GM18526 (cell line): ENCODE data around the gene ZNHIT6.
A peak's percentile ranks its signal among the peaks of the same experiment; 100 is the strongest.

Experiments
- POLR2A ChIP-seq: IDR thresholded peaks from 3 replicates; pipeline ENCODE4 v1.6.1; 2011; ENCODE audit not compliant: insufficient read length; ENCODE audit errors: extremely low read depth

Gene ZNHIT6, protein sequence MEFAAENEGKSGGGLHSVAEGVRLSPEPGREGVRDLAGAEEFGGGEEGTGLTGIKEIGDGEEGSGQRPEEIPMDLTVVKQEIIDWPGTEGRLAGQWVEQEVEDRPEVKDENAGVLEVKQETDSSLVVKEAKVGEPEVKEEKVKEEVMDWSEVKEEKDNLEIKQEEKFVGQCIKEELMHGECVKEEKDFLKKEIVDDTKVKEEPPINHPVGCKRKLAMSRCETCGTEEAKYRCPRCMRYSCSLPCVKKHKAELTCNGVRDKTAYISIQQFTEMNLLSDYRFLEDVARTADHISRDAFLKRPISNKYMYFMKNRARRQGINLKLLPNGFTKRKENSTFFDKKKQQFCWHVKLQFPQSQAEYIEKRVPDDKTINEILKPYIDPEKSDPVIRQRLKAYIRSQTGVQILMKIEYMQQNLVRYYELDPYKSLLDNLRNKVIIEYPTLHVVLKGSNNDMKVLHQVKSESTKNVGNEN

DNA sequence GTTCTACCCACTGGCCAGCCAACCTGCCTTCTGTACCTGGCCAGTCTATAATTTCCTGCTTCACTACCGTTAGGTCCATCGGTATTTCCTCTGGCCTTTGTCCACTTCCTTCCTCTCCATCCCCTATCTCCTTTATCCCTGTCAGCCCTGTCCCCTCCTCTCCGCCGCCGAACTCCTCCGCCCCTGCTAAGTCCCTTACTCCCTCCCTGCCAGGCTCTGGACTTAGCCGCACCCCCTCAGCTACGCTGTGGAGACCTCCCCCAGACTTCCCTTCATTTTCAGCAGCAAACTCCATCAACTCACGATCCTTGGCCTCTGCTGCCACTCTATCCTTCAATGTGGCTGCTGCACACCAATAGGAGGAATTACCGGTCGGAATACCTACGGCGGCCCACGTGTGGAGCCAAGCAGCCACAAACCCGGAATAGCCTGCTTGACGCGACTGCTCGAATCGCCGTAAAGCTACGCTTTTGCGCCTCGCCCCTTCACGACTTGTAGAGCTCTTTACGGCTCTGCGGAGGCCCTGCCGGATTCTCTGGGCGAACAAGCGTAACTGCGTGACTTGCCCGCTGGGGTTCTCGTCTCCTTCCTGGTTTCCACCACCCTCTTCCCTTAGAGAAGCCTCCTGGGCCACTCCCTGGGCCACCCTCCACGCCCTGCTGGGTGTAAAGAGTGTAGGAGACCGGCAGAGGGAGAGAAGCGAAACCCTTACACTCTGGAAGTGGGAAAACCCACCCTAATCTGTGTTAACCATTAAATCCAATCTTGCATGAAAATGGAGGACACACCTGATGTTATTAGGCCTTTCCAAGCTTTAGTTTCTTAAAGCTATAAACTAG, at the start of gene ZNHIT6:
Gene ZNHIT6, minus strand, starts transcription at position 444 of the 839 bp plus-strand sequence. Its CDS starts 149 bp downstream, at position 295.
- TF ChIP-seq POLR2A, result peak; percentile 83

DNA sequence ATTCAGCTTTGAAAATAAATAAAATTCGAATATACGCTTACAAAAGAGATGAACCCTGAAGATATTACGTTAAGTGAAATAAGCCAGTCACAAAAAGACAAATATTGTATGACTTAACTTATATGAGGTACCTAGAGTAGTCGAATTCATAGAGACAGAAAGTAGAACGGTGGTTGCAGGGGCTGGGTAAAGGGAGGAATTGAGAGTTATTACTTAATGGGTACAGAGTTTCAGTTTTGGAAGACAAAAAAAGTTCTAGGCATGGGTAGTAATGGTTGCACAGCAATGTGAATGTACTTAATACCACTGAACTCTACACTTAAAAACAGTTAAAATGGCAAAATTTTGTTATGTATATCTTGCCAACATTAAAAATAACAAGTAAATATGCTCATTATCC, 48.6 kb upstream of the ZNHIT6 start:
- no peak for TF ChIP-seq POLR2A

DNA sequence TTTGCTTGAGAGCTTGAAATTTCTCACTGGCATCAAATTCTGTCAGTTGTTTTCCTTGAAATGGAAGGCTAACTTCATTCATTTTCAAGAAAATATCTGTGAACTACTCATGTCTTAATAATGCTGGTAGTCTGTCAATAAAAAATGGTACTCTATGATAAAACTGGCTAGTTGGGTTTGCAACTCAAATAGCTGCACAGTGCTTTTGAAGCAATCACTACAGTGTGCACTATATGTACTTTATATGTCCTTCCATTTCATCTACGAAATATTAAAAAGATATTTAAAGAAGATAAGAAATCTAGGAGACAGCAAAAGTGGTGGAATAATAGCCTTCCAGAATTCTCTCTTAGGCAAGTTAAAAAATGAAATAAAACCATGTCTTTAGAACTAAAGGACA, 39.9 kb upstream of the ZNHIT6 start:
- no peak for TF ChIP-seq POLR2A

DNA sequence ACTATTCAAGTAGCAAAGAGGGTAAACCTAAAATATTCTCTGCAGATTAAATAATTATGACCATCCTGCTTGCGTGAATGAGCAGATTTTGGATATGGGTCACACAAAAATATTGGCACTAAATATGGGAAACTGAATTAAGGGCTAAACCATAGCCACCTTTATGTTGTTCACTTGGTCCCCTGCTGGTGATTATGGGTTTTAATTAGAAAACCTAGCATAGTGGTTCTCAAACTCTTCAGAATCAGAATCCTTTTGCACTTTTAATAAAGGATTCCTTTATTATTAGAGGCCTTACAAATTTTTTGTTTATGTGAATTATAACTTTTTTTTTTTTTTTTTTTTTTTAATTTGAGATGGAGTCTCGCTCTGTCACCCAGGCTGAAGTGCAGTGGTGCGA, 38.5 kb upstream of the ZNHIT6 start:
- no peak for TF ChIP-seq POLR2A

DNA sequence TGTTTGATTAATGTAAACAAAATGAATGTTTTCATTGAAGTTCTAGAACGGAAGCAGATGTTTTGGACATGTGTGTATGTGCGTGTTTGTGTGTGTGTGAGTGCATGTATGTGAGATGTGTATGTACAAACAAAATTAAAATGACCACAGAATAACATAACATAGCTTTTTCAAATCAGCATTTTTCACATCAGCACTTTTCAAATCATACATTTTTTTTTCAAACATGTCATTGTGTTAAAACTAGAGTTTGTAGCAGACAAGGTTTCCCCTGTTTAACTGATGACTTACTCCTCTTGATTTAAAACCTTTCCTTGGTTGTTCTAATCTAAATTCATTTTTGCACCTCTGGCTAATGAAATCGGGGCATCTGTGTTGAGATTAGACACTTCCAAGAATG, 35.6 kb upstream of the ZNHIT6 start:
- TF ChIP-seq POLR2A, result no peak

DNA sequence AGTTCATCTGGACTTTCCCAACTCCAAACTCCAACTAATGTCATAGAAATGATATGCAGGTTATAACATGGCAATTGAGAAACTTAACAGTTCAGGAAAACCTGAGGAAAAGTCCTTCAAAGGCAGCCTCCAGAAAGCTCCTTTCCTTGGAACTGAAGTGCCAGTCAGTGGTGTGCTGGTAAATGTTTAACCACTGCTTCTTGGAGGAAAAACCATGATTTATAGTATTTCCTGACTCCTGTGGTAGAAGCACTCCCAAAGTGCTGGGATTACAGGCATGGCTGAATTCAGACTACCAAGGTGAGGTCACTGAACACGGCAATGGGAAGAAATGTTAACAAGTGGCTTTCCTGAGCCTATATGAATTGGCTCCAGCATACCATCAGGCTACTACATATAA, 26.7 kb upstream of the ZNHIT6 start:
- TF ChIP-seq POLR2A, result no peak

DNA sequence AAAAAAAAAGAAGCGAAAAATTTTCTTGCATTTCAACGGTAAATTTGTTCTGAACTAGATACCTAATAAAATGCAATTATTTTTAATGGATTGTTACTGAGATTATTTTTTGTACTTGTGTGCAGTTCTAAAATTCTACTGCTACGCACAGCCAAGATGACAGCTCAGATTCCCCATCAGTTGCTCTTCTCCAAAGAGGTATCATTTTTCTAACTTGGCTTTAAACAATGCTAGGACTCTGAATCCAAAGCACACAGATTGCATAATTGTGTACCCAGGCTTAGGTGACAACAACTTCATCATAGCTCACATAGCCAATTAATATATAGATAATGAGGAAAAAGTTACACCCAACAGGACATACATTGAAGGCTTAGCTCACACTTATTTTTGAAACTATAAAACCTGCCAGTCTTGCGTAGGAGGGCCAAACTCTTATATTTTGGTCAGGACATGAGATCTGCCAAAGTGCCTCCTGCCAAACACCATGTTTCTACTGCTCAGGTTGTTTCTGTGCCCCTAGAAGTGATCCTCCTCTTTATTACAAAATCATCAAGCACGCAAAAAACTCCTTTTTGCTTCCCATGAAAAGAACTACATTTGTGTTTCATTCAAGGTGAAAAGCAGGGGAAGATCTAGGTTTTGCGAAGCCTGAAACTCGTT, 10.6 kb upstream of the ZNHIT6 start:
- TF ChIP-seq POLR2A, result no peak

DNA sequence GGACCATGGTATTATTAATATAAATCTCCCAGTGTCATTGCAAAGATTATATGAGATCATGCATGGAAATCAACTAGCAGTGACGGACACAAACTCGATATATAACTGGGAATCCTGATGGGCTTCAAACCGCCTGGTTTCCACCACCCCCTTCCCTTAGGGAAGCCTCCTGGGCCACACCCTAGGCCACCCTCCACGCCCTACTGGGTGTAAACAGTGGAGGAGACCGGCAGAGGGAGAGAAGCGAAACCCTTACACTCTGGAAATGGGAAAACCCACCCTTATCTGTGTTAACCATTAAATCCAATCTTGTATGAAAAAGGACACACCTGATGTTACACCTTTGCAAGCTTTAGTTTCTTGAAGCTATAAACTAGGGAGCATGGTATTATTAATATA, 595 bp upstream of the ZNHIT6 start:
- no peak for TF ChIP-seq POLR2A

DNA sequence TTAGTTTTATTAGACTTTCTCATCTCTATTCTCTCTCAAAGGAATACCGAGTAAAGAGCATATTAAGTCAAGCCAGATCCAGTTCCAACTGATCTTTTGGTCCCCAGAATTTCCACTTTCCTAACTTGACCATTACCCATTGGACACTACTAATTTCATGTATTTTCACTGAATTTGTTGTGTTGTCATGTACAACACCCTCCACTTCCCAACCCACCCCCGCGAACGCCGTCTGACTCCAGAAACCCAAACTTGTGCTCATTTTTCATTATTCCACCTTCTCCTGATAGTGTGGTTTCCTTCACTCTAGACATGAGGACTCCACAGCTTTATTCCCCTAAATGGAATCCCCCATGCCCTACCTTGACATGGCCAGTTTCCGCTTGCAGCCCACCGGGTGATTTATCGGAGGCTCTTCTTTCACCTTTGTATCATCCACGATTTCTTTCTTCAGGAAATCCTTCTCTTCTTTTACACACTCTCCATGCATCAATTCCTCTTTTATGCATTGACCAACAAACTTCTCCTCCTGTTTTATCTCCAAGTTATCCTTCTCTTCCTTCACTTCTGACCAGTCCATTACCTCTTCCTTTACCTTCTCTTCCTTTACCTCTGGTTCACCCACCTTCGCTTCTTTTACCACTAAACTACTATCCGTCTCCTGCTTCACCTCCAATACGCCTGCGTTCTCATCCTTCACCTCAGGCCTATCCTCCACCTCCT, 805 bp downstream of the ZNHIT6 start:
- TF ChIP-seq POLR2A, result no peak

DNA sequence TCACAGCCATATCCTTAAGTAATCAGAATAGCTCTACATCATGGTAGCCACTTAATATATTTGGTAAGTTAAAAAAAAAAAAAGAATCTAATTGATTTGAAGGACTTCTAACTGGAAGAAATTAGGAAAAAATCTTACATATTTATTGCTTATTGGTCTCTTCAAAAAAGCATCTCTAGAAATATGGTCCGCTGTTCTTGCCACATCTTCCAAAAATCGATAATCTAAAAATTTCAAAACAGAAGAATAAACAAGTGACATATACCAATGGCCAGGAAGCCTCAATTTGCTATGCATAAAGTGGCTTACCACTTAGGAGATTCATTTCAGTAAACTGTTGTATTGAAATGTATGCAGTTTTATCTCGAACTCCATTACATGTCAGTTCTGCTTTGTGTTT, 2.3 kb downstream of the ZNHIT6 start:
- no peak for TF ChIP-seq POLR2A

DNA sequence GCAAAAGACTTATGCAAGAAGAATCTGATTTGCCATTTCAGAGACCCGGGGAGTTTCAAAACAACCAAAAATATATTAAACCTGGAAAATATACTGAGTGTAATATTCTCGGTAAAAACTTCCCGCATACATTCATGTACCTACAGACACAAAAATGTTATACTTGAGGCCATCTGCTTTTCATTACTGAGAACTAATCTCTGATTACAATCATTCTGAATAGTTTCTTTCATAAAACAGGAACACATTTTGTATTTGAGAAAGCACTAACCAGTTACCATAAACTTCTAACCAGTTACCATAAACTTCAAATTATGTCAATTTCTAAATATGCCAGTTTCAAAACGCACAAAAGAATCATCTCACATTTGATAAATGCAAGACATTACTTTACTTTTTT, 7.8 kb downstream of the ZNHIT6 start:
- TF ChIP-seq POLR2A, result no peak

DNA sequence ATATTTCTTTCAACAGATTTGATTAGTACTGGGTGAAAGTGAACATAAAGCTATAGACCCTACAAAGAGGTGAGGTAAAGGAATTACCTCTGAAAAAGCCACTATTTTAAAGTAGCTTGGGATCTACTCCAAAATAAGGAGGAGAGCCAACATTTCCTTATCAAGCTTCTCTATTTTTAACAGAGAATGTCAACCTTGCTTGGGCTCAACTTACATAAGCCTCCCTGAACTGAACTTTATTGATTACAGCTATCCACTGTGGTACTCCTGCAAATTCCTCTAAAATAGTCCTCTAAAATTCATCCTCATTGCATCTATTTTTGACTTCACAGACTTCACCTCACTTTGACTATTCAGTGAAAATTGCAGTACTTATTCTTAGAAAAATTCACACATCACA, 10.3 kb downstream of the ZNHIT6 start:
- no peak for TF ChIP-seq POLR2A

DNA sequence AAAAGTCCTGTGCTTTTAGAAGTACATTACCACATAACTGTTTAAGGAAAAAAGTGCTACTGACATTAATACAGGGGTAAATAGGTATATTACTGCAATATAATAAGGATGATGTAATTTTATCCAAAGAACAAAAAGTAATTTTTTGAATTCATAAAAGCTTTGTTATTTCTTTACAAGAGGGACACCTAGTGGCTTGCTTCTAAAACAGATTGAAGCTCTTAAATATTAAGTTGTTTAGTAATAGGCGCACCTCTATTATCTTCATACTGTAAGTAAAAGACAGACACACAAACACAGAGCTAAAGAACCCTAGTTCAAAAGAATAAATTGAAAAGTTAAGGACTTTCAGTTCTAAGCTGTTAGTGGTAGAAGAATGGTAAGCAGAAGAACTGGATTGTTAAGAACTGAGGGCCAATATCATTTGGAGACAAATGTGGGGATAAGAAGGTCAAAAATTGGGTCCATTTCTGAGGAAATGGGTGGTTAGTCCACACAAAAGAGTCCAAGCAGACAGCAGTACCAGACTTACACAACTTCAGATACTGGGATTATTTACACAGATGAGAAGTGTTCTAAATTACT, 15.4 kb downstream of the ZNHIT6 start:
- TF ChIP-seq POLR2A, result no peak

DNA sequence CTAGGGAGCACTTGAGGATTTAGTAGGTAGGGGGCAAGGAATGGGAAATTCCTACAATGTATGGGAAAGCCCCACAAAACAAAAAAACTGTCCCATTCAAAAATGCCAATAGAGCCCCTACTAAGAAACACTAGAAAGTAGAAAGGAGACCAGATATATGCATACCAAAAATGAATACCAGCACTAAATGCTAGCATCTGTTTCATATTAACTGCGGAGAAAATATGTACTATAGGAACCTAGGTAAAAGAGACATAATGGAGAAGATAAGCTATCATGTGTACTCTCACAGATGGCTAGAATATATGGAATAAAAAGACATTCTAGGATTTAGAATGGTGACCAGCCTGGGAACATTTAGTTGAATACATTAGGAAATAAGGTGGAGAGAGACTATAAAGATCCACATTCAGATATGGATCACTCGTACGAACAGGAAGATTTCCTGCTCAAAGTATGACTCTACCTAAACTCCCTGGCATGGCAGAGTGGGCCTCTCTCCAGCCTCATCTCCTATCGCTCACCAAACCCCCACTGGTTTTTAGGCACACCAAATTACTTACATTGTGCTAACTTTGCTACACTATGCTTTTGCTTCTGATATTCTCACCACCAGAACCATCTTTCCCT, 18.3 kb downstream of the ZNHIT6 start:
- no peak for TF ChIP-seq POLR2A
